Stimulated activated CD4-positive, alpha-beta T cell treated with anti-CD3 and anti-CD28 coated beads, Interleukin-4, amount 100 ng/mL, for 4 hours (primary cell): ENCODE measurements around the gene NYNRIN.

Source experiments
- DNase-seq, 2 experiments: peaks; one replicate each; pipeline ENCODE4 v3.0.0-alpha.2; 2020

NYNRIN gene

DNA sequence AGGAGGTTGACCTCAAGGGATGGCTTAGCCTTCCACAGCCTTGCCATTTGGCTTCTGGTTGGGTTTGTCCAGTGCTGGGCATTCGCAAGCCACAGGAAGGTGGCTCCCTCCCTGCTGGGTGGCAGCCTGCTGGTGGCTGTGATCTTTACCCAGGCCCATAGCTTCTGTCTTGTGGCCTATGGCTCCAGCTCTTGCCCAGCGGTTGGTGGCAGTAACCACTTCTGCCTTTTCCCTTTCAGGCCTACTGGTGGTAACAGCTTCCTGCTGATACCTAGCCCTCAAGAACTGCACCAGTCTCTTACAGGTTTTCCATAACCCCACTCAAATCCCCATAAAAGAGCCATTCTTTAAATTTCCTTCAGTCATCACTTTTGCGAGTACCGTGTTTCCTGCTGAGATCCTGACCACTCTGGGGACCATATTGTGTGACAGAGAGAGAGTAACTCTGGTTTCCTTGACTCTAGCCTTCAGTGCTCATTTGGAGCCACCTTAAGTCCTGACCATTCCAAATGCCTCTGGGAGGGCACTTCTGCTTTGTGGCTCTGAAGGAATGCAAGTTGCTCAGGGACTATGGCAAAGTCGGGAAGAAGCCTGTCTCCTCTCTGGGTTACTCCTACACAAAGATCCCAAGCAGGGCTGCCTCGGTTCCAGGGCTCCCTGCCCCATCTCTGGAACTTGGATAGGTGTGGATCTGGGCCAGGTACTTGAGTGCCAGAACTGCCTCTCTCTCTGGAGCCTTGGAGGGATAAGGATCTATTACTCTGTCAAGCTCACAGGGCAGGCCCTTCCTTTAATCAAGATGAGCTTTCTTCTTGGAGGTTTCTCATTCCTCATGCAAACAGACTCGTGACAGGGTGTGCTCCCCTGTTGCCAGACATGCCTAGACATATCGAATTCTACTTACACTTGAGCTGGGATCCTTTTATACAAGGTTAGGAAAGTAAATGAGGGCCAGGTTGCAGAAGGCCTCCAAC lies 2.9 kb upstream of the NYNRIN start:
- no peak for DNase-seq

DNA sequence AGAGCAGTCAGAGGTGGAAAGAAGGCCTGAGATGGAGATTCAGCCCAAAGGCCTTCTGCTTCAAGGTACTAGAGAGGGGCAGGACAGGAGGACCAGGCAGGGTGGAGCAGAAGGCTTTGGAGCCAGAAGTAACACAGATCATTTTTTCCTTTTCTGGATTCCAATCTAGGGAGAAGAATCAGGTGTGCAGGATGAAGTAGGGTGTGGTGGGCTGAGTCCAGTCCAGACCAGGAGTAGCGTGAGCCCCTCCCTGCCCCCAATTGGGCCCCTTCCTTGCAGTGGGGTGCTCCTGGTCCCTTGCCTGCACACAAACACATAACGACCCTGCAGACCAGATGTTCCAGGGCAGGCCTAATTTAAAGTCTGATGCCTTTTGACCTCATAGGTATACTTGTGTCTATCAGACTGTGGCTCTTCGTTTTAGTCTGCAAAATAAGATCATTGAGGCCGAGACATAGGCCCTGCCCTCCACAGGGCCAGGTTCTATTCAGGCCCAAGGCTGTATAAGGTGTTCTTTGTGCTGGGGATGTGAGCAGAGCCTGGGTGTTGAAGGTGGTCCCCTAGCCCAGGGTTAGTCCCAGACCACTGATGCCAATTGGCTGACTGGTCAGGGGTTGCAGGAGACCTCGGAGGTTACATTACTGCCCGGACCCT lies 1.0 kb upstream of the NYNRIN start:
- DNase-seq: no peak

DNA sequence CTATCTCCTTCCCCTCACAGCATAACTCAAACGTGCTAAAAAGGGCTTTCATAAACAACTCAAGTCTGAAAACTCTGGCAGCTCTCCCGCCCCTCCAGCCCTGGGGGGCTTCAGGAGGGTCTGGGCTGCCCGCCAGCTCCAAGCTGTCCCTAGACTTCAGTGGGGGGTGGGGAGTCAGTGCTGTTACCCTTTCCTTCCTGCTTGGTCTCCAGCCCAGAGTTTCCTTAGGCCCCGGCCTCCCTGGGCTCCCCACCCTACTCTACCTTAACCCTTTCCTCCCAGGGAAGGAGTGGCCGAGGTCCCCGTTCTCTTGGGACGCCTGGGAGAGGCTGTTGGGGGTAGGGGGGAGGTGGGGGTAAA lies 530 bp upstream of the NYNRIN start:
- DNase-seq: no peak

DNA sequence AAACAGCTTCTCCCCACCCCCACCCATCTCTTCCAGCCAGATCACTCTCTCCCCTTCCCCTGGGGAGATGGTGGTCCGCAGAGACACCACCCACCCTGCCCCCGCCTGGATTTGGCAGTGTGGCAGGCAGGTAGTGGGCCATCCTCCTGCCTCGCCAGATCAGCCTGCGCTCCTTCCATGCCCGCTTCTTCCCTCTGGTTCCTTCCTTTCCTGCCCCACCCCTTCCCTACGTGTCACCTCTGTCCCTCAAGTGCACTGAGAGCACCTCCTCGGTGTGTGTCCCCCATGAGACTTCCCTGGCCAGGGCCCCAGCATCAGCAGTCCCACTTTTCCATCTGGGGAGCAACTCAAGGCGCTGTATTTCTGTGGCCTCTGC lies 632 bp downstream of the NYNRIN start:
- no peak for DNase-seq

DNA sequence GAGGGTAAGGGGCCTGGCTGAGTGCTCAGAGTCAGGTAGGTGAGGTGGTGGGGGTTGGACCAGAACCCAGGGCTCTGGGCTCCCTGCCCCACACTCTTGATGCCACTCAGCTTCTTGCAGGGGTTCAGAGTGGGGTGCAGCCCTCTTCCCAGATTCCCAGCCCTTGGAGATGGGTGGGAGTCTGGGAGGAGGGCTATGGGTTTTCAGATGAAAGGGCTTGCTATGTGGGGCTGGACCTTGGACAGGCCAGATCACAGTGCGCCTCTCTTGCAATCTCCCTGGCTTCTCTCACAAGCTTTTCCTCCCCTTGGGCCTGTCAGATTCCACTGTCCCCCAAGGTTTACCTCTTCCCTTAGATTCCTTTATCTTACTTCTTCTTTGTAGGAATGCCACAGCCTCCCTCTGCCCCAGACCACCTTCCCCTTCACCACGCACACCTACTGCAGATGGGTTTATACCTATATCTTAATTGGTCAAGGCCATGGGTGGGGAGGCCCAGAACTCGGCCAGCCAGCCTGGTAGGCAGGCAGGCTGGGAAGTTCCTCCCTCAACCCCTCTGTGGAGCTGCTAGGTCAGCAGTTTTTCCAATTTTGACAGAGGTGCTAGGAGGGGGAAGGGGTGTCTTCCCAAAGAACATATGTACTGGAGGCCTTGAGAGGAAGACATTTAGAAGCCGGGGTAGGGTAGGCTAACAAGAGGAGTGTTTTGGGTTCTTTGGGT lies 1.4 kb downstream of the NYNRIN start:
- no peak for DNase-seq

- DNase-seq: no peak
Observed at GRCh38 chr14:24401810-24402702, 3.3 kb downstream of the NYNRIN start.

DNA sequence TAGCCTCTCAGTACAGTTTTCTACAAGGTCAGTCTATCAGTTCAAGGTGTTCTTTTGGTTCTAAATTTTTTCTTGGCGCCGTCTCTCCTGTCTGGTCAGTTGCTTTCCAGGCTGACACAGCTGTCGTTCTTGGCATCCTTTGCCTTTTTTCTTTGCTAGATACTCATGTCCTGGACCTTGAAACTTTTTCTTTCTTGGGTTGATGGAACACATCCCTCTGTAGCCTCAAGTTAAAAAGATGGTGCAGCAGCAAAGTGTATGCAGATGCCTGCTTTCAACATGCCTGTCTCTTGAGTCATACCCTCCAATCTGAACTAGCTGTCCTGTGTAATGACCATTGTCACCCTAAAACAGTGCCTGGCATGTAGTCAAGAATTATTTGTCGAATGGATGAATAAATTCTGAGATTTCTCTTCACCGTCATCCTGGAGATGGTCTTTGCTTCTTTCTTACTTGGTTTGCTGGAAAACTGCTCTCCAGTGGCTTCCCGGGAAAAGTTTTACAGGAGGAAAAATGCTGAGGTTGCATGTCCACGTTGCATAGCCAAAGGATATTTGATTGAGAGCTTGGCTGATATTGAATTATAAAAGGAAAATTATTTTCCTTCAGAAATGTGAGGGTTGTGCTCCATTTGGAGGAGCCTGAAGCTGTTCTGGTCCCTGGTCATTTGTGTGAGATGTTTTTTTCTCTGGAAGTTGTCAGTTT lies 4.6 kb downstream of the NYNRIN start:
- DNase-seq: no peak

- DNase-seq: no peak
Observed at GRCh38 chr14:24404814-24405213, 6.0 kb downstream of the NYNRIN start.

GRCh38 chr14:24406416-24406815 lies 7.6 kb downstream of the NYNRIN start:
- DNase-seq: no peak

GRCh38 chr14:24407608-24408325 lies 9.0 kb downstream of the NYNRIN start:
- DNase-seq: no peak

- DNase-seq: no peak
Observed at GRCh38 chr14:24408764-24409163, 10.0 kb downstream of the NYNRIN start.

DNA sequence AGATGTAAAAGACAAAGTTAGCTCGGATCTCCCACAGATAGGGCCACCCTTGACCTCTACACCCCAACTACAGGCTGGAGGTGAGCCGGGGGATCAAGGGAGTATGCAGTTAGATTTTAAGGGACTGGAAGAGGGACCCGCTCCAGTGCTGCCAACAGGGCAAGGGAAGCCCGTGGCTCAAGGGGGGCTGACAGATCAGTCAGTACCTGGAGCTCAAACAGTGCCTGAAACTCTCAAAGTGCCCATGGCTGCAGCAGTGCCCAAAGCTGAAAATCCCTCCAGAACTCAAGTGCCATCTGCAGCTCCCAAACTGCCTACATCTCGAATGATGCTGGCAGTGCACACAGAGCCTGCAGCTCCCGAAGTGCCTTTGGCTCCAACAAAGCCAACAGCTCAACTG lies 10.4 kb downstream of the NYNRIN start:
- no peak for DNase-seq

GRCh38 chr14:24409956-24410355 lies 11.2 kb downstream of the NYNRIN start:
- no peak for DNase-seq

- DNase-seq: no peak
Observed at GRCh38 chr14:24411443-24412389, 12.9 kb downstream of the NYNRIN start.

DNA sequence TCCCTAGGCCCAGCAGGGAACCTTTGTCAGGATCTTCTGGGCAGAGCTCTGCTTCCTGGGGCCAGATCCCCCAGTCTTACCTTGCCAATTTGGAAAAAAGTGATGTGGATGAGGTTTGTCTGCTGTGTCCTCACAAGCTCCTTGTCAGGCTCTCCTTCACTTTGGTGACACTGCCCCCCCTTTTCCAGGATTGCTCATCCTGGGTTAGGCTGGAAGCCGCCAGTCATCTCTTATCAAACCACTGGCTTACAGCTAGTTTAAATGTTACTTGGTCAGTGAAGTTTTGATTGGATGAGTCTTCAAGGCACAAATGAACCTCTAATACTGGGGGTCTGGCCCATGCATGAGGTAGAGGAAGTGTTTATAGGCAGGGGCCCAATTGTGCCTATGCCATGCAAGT lies 15.3 kb downstream of the NYNRIN start:
- DNase-seq: no peak

GRCh38 chr14:24414732-24415420 lies 16.1 kb downstream of the NYNRIN start:
- DNase-seq: no peak

- no peak for DNase-seq
Observed at GRCh38 chr14:24415421-24416253, 16.8 kb downstream of the NYNRIN start.

GRCh38 chr14:24416254-24416931 lies 17.6 kb downstream of the NYNRIN start:
- no peak for DNase-seq
